SU-DHL-6 (cell line): ENCODE data around the gene TGM2.

Experiments used
- H2AFZ ChIP-seq: fragments of 200-600 bp; sonication (generic); 2 replicates; pipeline ENCODE4 v1.6.1; 2014; ENCODE audit warnings: low read depth, mild to moderate bottlenecking, moderate library complexity, mixed read lengths, antibody characterized with exemption, low read length; ENCODE audit not compliant: severe bottlenecking
- H3F3A ChIP-seq: fragments of 200-600 bp; shearing (Covaris generic); 2 replicates; pipeline ENCODE4 v1.6.0; 2016; ENCODE audit warnings: antibody characterized with exemption, mild to moderate bottlenecking; ENCODE audit not compliant: insufficient read depth
- H3K27ac ChIP-seq: fragments of 200-600 bp; sonication (generic); 2 replicates; pipeline ENCODE4 v1.5.1; 2016; ENCODE audit warnings: low read depth, mild to moderate bottlenecking, low read length, moderate library complexity, mixed read lengths
- H3K27me3 ChIP-seq: fragments of 200-600 bp; sonication (generic), shearing (Covaris generic); 2 replicates; pipeline ENCODE4 v1.6.0; 2014; ENCODE audit warnings: mild to moderate bottlenecking, low read length
- H3K36me3 ChIP-seq: fragments of 200-600 bp; sonication (generic); 2 replicates; pipeline ENCODE4 v1.6.1; 2014; ENCODE audit warnings: mild to moderate bottlenecking, low read length, mixed read lengths
- H3K4me2 ChIP-seq: fragments of 300-600, 200-600 bp; shearing (Covaris generic), sonication (generic); 2 replicates; pipeline ENCODE4 v1.6.0; 2014; ENCODE audit warnings: low read length, low read depth, mild to moderate bottlenecking; ENCODE audit not compliant: poor library complexity, severe bottlenecking
- H3K4me3 ChIP-seq: fragments of 200-600 bp; sonication (generic); 2 replicates; pipeline ENCODE4 v1.5.1; 2014; ENCODE audit warnings: antibody characterized with exemption, low read length, mild to moderate bottlenecking, mixed read lengths; ENCODE audit not compliant: insufficient read depth, poor library complexity, severe bottlenecking
- H3K79me2 ChIP-seq: fragments of 200-600 bp; sonication (generic); 2 replicates; pipeline ENCODE4 v1.6.1; 2014; ENCODE audit warnings: mild to moderate bottlenecking, low read length, moderate library complexity; ENCODE audit not compliant: insufficient read depth
- H3K9ac ChIP-seq: fragments of 200-600 bp; sonication (generic); 2 replicates; pipeline ENCODE4 v1.7.0; 2014; ENCODE audit warnings: mild to moderate bottlenecking, low read length
- H3K9me2 ChIP-seq: fragments of 200-600 bp; sonication (generic); replicated peaks from 2 replicates; pipeline ENCODE4 v1.6.1; 2014; ENCODE audit warnings: low read length; ENCODE audit not compliant: insufficient read depth
- H3K9me3 ChIP-seq: fragments of 200-600 bp; sonication (generic); 2 replicates; pipeline ENCODE4 v1.6.1; 2014; ENCODE audit warnings: low read length, mixed read lengths; ENCODE audit not compliant: insufficient read depth
- H4K20me1 ChIP-seq: fragments of 200-600 bp; sonication (generic); 2 replicates; pipeline ENCODE4 v1.6.1; 2014; ENCODE audit warnings: low read depth, mild to moderate bottlenecking, antibody characterized with exemption, low read length, moderate library complexity, mixed read lengths
- EZH2phosphoT487 ChIP-seq: fragments of 200-600 bp; sonication (generic), shearing (Covaris generic); conservative IDR thresholded peaks from 2 replicates; pipeline ENCODE4 v1.6.1; 2018; ENCODE audit warnings: mild to moderate bottlenecking, antibody characterized with exemption, low read length, moderate library complexity, mixed read lengths
- TF ChIP-seq, protein P1 (sequence below): fragments of 200-600 bp; sonication (generic); IDR thresholded peaks from one replicate; pipeline ENCODE4 v1.5.1; 2017; ENCODE audit warnings: antibody characterized with exemption, mild to moderate bottlenecking, low read length, moderate library complexity; ENCODE audit not compliant: insufficient read depth, poor library complexity, severe bottlenecking

Gene TGM2

DNA sequence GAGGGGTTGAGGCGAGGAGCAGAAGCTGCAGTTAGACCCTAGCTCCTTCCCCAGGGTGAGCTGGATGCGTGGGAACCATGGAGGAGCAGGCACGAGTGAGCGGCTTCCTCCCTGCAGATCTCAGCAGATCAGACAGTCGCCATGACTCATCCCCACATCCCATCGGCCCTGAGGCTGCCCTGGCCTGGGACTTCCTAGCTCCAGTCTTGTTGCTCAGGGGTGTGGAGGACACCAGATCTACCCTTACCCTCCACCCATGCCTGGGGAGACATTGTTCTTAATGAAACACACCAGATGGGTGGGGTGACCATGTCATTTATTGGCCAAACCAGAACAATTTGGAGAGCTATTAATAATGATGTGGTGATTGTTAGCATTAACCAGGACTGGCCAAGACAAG is 36.3 kb upstream of the TGM2 start:
- H2AFZ ChIP-seq: no peak overlapping the region
- TF ChIP-seq, protein P1, sequence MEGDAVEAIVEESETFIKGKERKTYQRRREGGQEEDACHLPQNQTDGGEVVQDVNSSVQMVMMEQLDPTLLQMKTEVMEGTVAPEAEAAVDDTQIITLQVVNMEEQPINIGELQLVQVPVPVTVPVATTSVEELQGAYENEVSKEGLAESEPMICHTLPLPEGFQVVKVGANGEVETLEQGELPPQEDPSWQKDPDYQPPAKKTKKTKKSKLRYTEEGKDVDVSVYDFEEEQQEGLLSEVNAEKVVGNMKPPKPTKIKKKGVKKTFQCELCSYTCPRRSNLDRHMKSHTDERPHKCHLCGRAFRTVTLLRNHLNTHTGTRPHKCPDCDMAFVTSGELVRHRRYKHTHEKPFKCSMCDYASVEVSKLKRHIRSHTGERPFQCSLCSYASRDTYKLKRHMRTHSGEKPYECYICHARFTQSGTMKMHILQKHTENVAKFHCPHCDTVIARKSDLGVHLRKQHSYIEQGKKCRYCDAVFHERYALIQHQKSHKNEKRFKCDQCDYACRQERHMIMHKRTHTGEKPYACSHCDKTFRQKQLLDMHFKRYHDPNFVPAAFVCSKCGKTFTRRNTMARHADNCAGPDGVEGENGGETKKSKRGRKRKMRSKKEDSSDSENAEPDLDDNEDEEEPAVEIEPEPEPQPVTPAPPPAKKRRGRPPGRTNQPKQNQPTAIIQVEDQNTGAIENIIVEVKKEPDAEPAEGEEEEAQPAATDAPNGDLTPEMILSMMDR: no peak
- no peak for TF ChIP-seq EZH2phosphoT487
- no peaks in the 10 kb centered on the region for H4K20me1 ChIP-seq
- no peaks in the 10 kb centered on the region for H3K36me3 ChIP-seq
- H3K9me3 ChIP-seq: no peaks in the 10 kb centered on the region
- H3K4me2 ChIP-seq: no peak overlapping the region
- H3K27ac ChIP-seq: no peak overlapping the region
- H3K9me2 ChIP-seq: no peaks in the 10 kb centered on the region
- no peaks in the 10 kb centered on the region for H3K27me3 ChIP-seq
- H3K4me3 ChIP-seq: no peak overlapping the region
- no peaks in the 10 kb centered on the region for H3F3A ChIP-seq
- no peak overlapping the region for H3K9ac ChIP-seq
- H3K79me2 ChIP-seq: no peaks in the 10 kb centered on the region

DNA sequence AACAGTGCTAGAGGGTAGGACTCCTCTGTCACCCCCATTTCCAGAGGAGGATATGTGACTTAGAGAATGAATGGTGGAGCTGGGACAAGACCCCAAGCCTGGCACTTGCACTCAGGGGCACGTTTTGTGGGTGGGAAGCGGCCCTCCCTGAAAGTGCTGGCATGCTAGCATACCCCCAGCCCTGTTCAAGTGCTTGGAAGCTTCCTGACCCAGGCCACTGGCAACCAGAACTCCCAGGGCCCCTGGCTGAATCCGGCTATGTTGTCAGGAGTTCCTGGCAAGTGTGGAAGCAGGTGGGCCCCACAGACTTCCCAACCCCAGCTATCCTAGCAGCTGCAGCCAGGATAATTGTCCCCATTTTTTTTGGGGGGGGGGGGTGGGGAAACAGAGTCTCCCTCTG is 35.6 kb upstream of the TGM2 start:
- H3K9me3 ChIP-seq: no peaks in the 10 kb centered on the region
- no peaks in the 10 kb centered on the region for H3K36me3 ChIP-seq

DNA sequence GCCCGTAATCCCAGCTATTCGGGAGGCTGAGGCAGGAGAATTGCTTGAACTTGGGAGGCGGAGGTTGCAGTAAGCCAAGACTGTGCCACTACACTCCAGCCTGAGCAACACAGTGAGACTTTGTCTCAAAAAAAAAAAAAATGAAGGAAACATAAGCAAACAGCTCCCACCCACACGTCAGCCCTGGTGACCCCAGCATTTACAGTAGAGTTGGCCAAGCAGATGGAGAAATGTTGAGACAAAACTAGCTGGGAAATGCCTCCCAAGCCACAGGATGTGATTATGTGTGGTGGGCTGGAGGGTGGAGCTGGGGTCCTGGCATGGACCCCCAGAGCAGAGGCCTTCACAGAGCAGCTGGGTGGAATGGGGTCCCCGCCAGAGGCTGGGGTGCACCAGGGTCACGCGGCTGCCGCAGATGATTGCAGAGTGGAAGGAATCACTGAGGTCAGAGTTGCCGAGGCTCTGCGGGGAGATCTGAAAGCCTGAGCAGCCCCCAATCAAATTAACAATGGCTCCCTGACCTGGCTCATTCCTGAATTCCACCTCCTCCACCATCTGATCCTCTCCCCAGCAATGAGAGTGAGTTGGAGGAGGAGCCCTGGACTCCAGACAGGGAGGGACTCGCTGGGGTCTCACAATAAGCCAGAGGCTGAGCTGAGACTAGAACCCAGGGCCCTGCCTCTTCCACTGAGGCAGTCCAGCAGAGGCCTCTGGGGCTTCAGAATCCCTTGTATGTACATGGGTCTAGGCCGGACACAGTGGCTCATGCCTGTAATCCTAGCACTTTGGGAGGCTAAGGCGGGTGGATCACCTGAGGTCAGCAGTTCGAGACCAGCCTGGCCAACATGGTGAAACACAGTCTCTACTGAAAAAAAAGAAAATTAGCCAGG is 34.7 kb upstream of the TGM2 start:
- Histone ChIP-seq H3K9me3 (no peaks in the 10 kb centered on the region), H3K9me2 (no peaks in the 10 kb centered on the region), H4K20me1 (no peaks in the 10 kb centered on the region), H3K27ac (no peak overlapping the region), H3K36me3 (no peaks in the 10 kb centered on the region), H3K9ac (no peak overlapping the region), H3K79me2 (no peaks in the 10 kb centered on the region), H3F3A (no peaks in the 10 kb centered on the region), H3K27me3 (no peaks in the 10 kb centered on the region), H3K4me3 (no peak overlapping the region), H2AFZ (no peak overlapping the region), H3K4me2 (no peak overlapping the region)
- TF ChIP-seq, protein P1: no peak
- no peak for TF ChIP-seq EZH2phosphoT487

More for the DNA sequence above, 35.6 kb upstream of the TGM2 start:
- no peak overlapping the region for H2AFZ ChIP-seq
- H3K4me3 ChIP-seq: no peak overlapping the region
- no peak for TF ChIP-seq EZH2phosphoT487
- TF ChIP-seq, protein P1: no peak
- no peak overlapping the region for H3K27ac ChIP-seq
- H3K27me3 ChIP-seq: no peaks in the 10 kb centered on the region
- no peaks in the 10 kb centered on the region for H3K79me2 ChIP-seq
- H4K20me1 ChIP-seq: no peaks in the 10 kb centered on the region
- H3F3A ChIP-seq: no peaks in the 10 kb centered on the region
- H3K9ac ChIP-seq: no peak overlapping the region
- H3K4me2 ChIP-seq: no peak overlapping the region
- no peaks in the 10 kb centered on the region for H3K9me2 ChIP-seq
